ENCODE results near the gene PRAC1.

PRAC1 gene

DNA sequence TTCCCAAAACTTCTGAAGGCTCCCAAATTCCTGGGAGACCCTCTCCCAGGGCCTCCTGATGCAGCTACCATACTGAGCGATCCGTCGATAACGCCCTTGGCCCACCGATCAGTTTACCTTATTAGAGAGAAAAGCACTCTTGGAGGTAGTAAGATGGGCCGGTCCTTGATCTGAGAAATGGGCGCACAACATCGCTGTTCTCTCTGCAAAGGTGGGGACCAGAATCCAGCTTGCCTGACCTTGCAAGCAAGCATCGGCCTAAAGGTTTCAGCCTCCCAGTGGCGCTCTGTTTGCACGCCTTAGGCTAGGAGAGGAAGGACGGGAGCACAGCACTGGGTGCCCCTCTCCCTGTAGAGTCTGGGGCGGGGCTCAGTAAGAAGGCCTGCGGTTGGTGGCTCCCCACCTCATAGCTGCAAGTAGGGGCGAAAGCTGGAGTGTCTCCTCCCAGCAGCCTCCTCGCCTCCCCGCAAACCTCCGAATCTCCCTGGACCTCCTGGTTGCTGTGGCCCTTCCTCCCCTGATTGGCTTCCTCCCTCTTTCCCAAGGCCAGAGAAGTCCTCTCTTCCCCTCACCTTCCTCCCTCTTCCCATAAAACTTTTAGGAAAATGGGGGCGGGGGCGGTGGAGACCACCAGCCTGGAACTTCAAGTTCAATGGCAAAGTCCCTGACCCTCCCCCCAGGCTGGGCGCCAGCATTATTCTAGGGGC, at the start of gene PRAC1:
TSS of gene PRAC1 (minus strand) at position 318 of the 707 bp plus-strand sequence. CDS start at position 192, 126 bp downstream.
- no peak for DNase-seq

DNA sequence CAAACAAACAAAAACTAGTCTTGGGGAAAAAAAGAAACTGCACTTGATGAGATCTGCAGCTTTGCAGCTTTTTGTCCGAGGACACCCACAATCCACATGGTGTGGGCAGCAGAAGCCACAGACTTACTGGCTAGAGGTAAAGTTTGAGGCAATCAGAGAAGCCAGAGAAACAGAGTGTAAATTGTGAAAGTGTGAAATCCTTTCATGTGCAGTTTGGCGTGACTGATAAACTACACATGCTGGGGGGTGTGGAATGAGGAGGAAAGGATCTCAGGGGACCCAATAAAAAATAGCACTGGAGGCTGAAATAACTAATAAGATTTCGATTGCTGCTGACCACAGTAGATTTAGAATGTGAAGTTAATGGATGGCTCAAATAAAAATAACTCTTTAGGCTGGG, 48.6 kb upstream of the PRAC1 start:
- no peak for DNase-seq

DNA sequence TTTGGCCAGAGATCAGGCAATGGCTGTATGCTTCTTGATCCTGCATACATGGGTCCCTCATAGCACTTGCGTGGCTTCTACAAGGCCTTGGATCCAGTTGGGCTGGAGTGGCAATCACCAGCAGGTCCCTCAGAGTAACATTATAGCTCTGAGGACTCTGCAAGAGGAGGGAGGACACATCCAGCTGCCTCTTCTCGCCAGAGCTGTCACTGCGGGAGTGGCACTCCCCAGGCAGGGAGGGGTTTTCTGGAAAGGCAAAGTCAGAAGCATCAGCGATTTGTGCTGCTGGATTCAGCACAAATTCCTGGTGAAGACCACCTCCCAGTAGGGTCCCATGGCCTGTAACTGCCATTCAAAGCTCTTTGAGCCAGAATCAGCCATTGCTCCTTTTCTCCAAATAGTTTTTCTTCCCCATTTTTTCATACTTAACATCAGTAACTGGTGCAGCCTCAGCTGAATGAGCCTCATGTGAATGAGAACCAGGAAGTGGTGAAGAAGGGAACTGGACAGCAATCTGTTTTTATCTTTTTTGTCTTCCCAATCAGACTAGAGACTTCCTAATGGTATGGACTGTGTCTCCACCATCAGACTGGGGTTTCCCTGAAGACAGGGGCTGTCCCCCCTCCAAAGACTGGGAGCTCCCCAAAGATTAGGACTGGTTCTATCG, 46.8 kb upstream of the PRAC1 start:
- no peak for DNase-seq

DNA sequence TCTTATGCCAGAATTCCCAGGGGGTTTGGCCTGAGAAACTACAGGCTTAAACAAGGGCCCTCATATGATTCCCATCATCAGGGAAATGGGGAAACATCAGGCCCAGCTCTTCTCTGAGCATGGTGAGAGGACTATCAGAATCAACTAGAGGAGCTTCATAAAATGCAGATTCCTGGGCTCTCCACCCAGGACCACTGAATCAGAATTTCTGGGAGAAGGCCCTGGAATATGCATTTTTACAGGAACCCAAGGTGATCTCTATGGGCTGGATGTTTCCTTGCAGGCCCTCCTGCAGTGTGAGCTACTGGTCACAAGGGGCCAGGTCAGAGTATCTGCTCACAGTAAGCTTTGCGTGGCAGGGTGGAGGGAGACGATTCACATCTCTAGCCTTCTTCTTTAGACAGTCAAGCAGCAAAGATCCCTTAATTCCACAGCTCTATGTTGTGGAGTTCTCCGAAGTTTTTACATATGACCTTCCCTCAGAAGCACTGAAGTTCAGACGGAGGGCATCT, 45.0 kb upstream of the PRAC1 start:
- DNase-seq: no peak

DNA sequence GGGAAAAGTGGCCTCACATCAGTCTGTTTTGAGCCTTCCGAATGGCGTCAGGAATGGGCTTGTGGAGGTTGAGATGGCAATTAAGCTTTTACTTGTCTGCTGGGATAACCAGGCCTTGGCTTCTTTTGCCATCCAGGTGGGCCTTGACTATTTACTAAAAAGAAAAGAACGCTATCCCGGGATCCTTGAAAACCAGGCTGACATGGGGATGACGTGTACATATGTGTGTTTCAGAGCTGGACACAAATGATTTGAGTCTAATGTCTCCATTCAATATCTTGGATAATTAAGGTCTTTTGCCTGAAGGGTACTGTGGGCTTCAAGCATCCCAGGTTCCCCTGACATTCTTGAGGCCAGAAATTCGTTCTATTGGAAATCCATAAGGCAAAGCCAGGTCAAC, 38.8 kb upstream of the PRAC1 start:
- DNase-seq: no peak

GRCh38 chr17:48760411-48760810, 38.1 kb upstream of the PRAC1 start:
- DNase-seq: no peak

DNA sequence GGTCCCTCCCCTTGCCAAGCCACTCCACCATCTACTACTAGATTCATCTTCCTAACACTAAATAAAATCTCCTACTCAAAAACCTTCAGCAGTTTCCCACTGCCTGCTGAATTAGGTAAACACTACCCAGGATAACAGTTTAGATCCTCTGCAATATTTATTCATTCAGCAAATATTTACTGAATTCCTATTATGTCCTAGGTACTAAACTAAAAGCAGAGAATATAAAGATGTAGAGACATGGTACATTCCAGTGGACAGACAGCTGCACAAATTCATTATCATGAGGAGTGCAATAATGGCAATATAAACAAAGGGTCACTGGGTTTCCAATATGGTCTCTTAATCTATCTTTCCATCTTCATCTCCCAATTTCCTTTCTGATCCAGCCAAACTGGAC, 37.0 kb upstream of the PRAC1 start:
- no peak for DNase-seq

- DNase-seq: no peak
These were observed 35.2 kb upstream of the PRAC1 start for GRCh38 chr17:48757524-48757961.

- no peak for DNase-seq
These were observed 34.5 kb upstream of the PRAC1 start for GRCh38 chr17:48756830-48757251.

- DNase-seq: no peak
These were observed 33.0 kb upstream of the PRAC1 start for GRCh38 chr17:48755356-48755755.

GRCh38 chr17:48754500-48755261, 32.4 kb upstream of the PRAC1 start:
- no peak for DNase-seq

DNA sequence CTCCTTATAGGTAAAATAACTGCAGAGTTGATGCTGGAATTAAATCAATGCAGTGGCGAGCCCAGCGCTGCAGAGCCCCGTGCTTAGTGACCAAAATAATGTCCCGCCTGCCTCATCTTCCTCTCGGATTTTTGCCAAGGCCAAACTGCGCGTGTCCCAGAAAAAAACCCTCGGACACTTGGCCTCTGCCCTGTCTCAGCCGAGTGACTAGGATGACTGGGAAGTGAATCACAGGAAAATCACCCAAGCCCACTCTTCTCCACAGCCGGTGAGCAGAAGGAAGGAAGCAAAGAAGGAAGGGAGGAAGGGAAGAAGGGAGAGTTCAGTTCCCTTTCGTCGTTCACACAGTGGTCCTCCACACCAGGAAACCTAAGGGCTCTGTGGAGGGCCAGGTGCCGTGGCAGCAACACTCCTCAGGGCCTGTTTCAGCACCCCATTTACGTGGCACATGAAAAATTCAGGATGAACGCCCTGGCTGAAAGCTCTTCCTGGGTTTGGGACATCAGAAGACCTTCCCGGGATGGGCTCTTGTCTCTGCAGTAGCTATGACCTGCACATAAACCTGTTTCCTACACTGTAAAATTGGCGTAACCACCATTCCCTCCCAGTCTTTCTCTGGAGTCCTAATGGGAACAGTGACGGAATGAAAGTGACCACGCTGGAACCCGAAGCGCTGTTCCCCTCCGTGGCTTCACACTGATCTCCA, 31.6 kb upstream of the PRAC1 start:
- DNase-seq: no peak

GRCh38 chr17:48752399-48753288, 30.3 kb upstream of the PRAC1 start:
- DNase-seq: no peak

- no peak for DNase-seq
These were observed 29.5 kb upstream of the PRAC1 start for GRCh38 chr17:48751733-48752398.

DNA sequence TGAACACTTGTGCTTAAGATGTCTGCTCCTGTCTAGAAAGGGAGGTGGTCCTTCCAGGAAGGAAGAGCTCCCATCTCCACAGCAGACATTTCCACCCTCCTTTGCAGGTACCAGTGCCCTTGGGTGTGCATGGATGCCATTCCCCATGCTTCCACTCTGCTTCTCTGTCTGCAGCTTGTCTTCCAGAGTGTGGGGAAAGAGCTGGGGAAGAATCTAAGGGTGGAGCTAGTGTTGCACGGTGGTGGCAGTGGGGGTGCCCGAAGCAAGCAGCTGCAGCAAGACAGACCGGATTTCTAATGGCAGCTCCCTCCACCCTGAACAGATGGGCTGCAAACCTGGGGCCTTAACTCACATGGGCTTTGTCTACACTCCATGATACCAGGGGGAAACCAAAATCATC, 28.9 kb upstream of the PRAC1 start:
- DNase-seq: no peak

GRCh38 chr17:48749621-48750553, 27.6 kb upstream of the PRAC1 start:
- no peak for DNase-seq

DNA sequence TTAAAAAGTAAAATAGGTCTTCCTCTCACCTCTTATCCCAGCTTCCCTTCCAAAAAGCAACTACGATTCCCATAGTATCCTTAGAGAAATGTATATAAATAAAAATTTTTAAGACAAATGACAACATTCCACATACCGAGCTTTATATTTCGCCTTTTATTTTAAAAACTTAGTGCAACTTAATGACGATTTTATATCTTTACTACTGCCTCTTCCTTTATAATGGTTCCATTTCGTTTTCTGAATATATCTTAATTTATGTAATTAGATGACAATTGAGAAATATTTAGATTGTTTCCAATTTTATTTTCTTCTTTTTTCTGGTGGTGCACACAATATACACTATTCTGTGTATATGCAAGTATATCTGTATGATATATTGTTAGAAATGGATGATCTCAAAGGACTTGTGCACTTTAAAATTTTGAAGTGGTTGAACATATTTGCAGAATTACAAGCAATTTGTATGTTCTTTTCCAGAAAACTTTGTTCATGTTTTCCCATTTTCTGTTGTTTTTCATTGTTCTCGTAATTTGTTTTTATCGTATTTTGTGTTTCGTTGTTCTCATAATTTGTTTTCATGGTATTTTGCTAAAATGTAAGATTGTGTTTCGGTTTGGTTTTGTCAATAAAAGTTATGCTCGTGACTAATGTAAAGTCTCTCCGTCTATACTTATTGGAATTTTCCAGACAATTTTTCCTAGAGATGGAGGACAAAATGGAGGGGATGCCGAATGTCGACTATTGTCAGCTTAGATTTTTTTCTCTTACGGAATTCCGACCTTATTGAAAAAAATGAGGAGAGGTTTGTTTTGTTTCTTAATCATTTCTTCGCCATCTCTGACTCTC, 26.6 kb upstream of the PRAC1 start:
- DNase-seq: no peak

DNA sequence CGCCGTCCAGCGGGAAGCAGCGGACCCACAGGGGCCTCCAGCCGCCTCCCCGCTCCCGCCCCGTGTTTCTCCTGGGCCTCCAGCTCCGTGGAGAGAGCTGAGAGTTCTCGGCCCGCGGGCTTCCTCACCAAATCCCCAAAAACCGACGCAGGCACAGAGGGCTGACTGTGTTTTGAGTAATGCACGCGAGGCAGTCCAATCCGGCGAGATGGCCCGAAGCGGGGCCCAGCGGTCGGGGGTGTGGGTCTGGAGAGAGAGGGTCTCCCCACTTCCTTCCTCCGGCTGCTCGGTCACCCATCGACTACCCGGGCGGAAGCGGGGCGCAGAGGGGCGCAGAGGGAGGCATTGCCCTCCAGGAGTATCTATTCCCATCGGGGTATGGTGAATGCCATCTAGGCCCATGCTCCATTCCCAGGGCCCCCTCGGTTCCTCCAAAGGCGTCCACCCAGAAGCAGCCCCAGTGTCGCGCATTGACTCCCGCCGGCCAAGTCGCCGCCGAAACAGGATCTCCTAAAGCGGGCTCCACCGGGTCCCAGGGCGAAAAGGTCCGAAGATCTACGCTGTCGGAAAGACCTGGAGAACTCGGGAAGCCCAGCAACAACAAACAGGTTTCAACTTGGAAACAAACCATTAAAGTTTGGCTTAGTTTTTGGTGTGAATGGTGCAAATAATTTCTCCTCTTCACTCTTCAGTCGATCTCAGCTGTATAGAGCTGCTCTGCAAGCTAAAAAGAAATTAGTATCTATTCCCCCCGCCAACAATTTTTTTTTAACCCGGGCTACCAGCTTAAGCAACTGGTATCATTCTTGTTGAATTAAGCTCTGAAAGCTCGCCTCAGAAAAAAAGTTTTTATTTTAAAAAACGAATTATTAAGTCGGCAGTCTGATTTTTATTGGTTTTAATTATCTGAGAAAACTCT, 25.4 kb upstream of the PRAC1 start:
- no peak for DNase-seq

Data from CD4-positive, alpha-beta T cell treated with Interleukin-4 for 4 hours (primary cell).